GM23338 (cell line): ENCODE results near the gene SYT9. TPM values are rescaled to one million over a fixed set of nuclear protein-coding genes. Genes with fewer than 3 reads are reported as not detected.

Source experiments
- ATAC-seq: fragments of 200-7000 bp; cut with Tn5 transposase; 3 replicates; pipeline ENCODE4 v1.9.1; 2020
- DNase-seq: peaks from one replicate; pipeline ENCODE4 v3.0.0-alpha.2; 2015; ENCODE audit warnings: low spot score
- H2AFZ ChIP-seq: fragments of 200-600 bp; sonication (generic); 2 replicates; pipeline ENCODE4 v1.8.0; 2016; ENCODE audit warnings: antibody characterized with exemption, mild to moderate bottlenecking, moderate library complexity
- H3F3A ChIP-seq: fragments of 200-600 bp; sonication (generic); replicated peaks from 2 replicates; pipeline ENCODE4 v1.8.0; 2017; ENCODE audit warnings: antibody characterized with exemption, mixed run types, low read depth
- H3K27ac ChIP-seq: fragments of 200-600 bp; sonication (generic); 2 replicates; pipeline ENCODE4 v1.6.1; 2016; ENCODE audit warnings: low read depth
- H3K27me3 ChIP-seq: fragments of 200-600 bp; sonication (generic); 2 replicates; pipeline ENCODE4 v1.8.0; 2016; ENCODE audit warnings: mild to moderate bottlenecking, mixed run types, moderate library complexity; ENCODE audit not compliant: insufficient read depth
- H3K36me3 ChIP-seq: fragments of 200-600 bp; sonication (generic); 2 replicates; pipeline ENCODE4 v1.8.0; 2016; ENCODE audit warnings: mild to moderate bottlenecking; ENCODE audit not compliant: insufficient read depth
- H3K4me1 ChIP-seq: fragments of 200-600 bp; sonication (generic); 2 replicates; pipeline ENCODE4 v1.8.0; 2016; ENCODE audit warnings: mild to moderate bottlenecking, moderate library complexity; ENCODE audit not compliant: insufficient read depth
- H3K4me2 ChIP-seq: fragments of 200-600 bp; sonication (generic); 2 replicates; pipeline ENCODE4 v1.7.1; 2017; ENCODE audit warnings: mixed run types
- H3K4me3 ChIP-seq: fragments of 200-600 bp; sonication (generic); 2 replicates; pipeline ENCODE4 v1.6.1; 2016; ENCODE audit warnings: mixed run types
- H3K79me2 ChIP-seq: fragments of 200-600 bp; sonication (generic); replicated peaks from 2 replicates; pipeline ENCODE4 v1.8.0; 2017; ENCODE audit warnings: mild to moderate bottlenecking; ENCODE audit not compliant: insufficient read depth
- H3K9me2 ChIP-seq: fragments of 200-600 bp; sonication (generic); 2 replicates; pipeline ENCODE4 v1.8.0; 2017; ENCODE audit not compliant: insufficient read depth
- H4K20me1 ChIP-seq: fragments of 200-600 bp; sonication (generic); replicated peaks from 2 replicates; pipeline ENCODE4 v1.8.0; 2017; ENCODE audit warnings: mild to moderate bottlenecking; ENCODE audit not compliant: insufficient read depth
- H3K27ac Mint-ChIP-seq: 2 replicates; pipeline ENCODE4 v1.8.0; 2020; ENCODE audit warnings: inconsistent platforms, mild to moderate bottlenecking, moderate library complexity, mixed read lengths
- H3K27me3 Mint-ChIP-seq: 3 replicates; pipeline ENCODE4 v1.8.0; 2022; ENCODE audit warnings: low read depth, mild to moderate bottlenecking, moderate library complexity, mixed read lengths, inconsistent platforms; ENCODE audit not compliant: insufficient read depth, poor library complexity
- H3K36me3 Mint-ChIP-seq: 3 replicates; pipeline ENCODE4 v1.8.0; 2021; ENCODE audit warnings: low read depth, mild to moderate bottlenecking, inconsistent platforms, moderate library complexity, mixed read lengths
- H3K4me1 Mint-ChIP-seq: 3 replicates; pipeline ENCODE4 v1.8.0; 2020; ENCODE audit warnings: mild to moderate bottlenecking, inconsistent platforms, mixed read lengths
- H3K4me3 Mint-ChIP-seq: 3 replicates; pipeline ENCODE4 v1.8.0; 2021; ENCODE audit warnings: moderate library complexity, mild to moderate bottlenecking, inconsistent platforms, mixed read lengths
- H3K9me3 Mint-ChIP-seq: 3 replicates; pipeline ENCODE4 v1.8.0; 2020; ENCODE audit warnings: moderate library complexity, mild to moderate bottlenecking, inconsistent platforms, mixed read lengths
- ETS1 ChIP-seq: IDR thresholded peaks from 2 replicates; pipeline ENCODE4 v1.6.1; 2016; ENCODE audit warnings: antibody characterized with exemption
- EZH2 ChIP-seq: fragments of 200-600 bp; sonication (generic); IDR thresholded peaks from one replicate; pipeline ENCODE4 v1.8.0; 2017; ENCODE audit warnings: antibody characterized with exemption, mild to moderate bottlenecking, low read depth; ENCODE audit not compliant: unreplicated experiment
- EZH2phosphoT487 ChIP-seq: fragments of 200-600 bp; sonication (generic); IDR thresholded peaks from one replicate; pipeline ENCODE4 v1.8.1; 2018; ENCODE audit warnings: antibody characterized with exemption; ENCODE audit not compliant: unreplicated experiment
- JUNB ChIP-seq: IDR thresholded peaks from one replicate; pipeline ENCODE4 v1.6.1; 2016; ENCODE audit warnings: antibody characterized with exemption; ENCODE audit not compliant: unreplicated experiment
- NANOG ChIP-seq: IDR thresholded peaks from 2 replicates; pipeline ENCODE4 v1.6.1; 2016; ENCODE audit warnings: antibody characterized with exemption, borderline replicate concordance
- POLR2AphosphoS5 ChIP-seq: IDR thresholded peaks from 2 replicates; pipeline ENCODE4 v1.6.1; 2016; ENCODE audit warnings: antibody characterized with exemption, low read depth
- ZNF114 ChIP-seq: fragments of 250-450 bp; sonication (Bioruptor Pico); IDR thresholded peaks from 2 replicates; pipeline ENCODE4 v1.5.0; 2020; ENCODE audit warnings: mild to moderate bottlenecking, moderate library complexity
- polyA plus RNA-seq: library from polyadenylated mRNA; unstranded; fragments of >200 nt; fragmentation: Nextera tagmentation; extraction: Ambion mirVana; gene quantifications from 2 replicates; pipeline ENCODE4 v1.2.1, GENCODE V29; 2016
- total RNA-seq: library from RNA; depleted of rRNA; stranded (reverse); fragments of >200 nt; shearing (Covaris generic); gene quantifications from 2 replicates; pipeline ENCODE4 v1.2.3, GENCODE V29; 2014
- TF ChIP-seq, protein P1 (sequence below), 2 experiments: fragments of 200-600 bp in 1 of 2; sonication (generic) in 1 of 2; conservative IDR thresholded peaks; 2 replicates each; pipeline versions ENCODE4 v1.5.1 to v1.6.1; 2016 to 2017; ENCODE audit warnings: antibody characterized with exemption in 2 of 2, low read depth in 2 of 2, mild to moderate bottlenecking in 2 of 2, moderate library complexity in 1 of 2
- TF ChIP-seq, protein P2 (sequence below): IDR thresholded peaks from one replicate; pipeline ENCODE4 v1.6.1; 2018; ENCODE audit warnings: antibody characterized with exemption; ENCODE audit not compliant: unreplicated experiment

The SYT9 gene
- total and polyA plus RNA-seq, 2 experiments from 2014 or later: 0.91 to 2.4 TPM

DNA sequence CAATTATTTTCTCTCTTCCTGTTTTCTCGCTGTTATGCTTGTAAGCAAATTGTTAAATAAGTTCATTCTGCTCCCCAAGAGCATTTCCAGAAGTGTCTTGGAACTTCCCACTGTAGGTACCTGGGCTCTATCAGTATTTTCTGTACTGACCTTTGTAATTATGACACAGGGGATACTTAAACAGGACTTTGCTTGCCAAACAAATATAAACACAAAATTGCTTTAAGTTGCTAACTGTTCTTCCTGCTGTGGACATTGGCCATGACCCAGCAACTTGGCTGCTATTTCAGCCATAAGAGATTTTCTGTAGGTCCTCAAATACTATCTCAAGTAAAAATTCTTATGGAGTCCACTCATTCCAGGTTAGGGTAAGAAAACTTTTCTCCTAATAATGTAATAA is 30.1 kb downstream of the SYT9 start:
- Histone ChIP-seq H3K27ac (no peak overlapping the region), H3F3A (no peaks in the 10 kb centered on the region), H3K36me3 (peaks cover 6% of the 10 kb centered on the region; the same call in 1 of the 2 replicates), H3K79me2 (no peaks in the 10 kb centered on the region), H3K4me3 (no peak overlapping the region), H3K9me2 (no peaks in the 10 kb centered on the region), H2AFZ (no peak overlapping the region), H4K20me1 (no peaks in the 10 kb centered on the region), H3K4me2 (no peak overlapping the region), H3K4me1 (no peaks in the 10 kb centered on the region), H3K27me3 (no peaks in the 10 kb centered on the region)
- Mint-ChIP-seq H3K4me1 (no peaks in the 10 kb centered on the region; the same call in 2 of the 3 replicates), H3K4me3 (no peak overlapping the region), H3K27ac (no peak overlapping the region), H3K27me3 (peaks cover 2% of the 10 kb centered on the region), H3K9me3 (peaks cover 24% of the 10 kb centered on the region), H3K36me3 (peaks cover 12% of the 10 kb centered on the region; the same call in 2 of the 3 replicates)
- no peak for ATAC-seq
- DNase-seq: no peak
- TF ChIP-seq EZH2 (no peak), NANOG (no peak), JUNB (no peak), POLR2AphosphoS5 (no peak), ZNF114 (CRISPR knock-in tag) (no peak), EZH2phosphoT487 (no peak), ETS1 (no peak)
- TF ChIP-seq, protein P1, sequence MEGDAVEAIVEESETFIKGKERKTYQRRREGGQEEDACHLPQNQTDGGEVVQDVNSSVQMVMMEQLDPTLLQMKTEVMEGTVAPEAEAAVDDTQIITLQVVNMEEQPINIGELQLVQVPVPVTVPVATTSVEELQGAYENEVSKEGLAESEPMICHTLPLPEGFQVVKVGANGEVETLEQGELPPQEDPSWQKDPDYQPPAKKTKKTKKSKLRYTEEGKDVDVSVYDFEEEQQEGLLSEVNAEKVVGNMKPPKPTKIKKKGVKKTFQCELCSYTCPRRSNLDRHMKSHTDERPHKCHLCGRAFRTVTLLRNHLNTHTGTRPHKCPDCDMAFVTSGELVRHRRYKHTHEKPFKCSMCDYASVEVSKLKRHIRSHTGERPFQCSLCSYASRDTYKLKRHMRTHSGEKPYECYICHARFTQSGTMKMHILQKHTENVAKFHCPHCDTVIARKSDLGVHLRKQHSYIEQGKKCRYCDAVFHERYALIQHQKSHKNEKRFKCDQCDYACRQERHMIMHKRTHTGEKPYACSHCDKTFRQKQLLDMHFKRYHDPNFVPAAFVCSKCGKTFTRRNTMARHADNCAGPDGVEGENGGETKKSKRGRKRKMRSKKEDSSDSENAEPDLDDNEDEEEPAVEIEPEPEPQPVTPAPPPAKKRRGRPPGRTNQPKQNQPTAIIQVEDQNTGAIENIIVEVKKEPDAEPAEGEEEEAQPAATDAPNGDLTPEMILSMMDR (conservative IDR thresholded peaks at IDR 0.05; ENCODE audit: low read depth in 2 of 2): no peak

GRCh38 chr11:7286178-7286577 is 34.5 kb downstream of the SYT9 start:
- H3K9me3 Mint-ChIP-seq: peaks cover 34% of the 10 kb centered on the region
- H3K4me1 Mint-ChIP-seq: peaks cover 4% of the 10 kb centered on the region; the same call in 2 of the 3 replicates
- H3K27ac Mint-ChIP-seq: no peak overlapping the region
- DNase-seq (no peak), ATAC-seq (no peak)
- Histone ChIP-seq H3K4me2 (no peak overlapping the region), H3K36me3 (peaks cover 6% of the 10 kb centered on the region; the same call in 1 of the 2 replicates), H3K27ac (no peak overlapping the region), H3K4me3 (no peak overlapping the region), H3K9me2 (peaks cover 11% of the 10 kb centered on the region; the same call in 1 of the 2 replicates), H3F3A (no peaks in the 10 kb centered on the region), H2AFZ (no peak overlapping the region), H3K27me3 (no peaks in the 10 kb centered on the region), H3K79me2 (no peaks in the 10 kb centered on the region), H3K4me1 (no peaks in the 10 kb centered on the region), H4K20me1 (no peaks in the 10 kb centered on the region)
- no peak overlapping the region for H3K4me3 Mint-ChIP-seq
- H3K36me3 Mint-ChIP-seq: peaks cover 13% of the 10 kb centered on the region; the same call in 2 of the 3 replicates
- peaks cover 2% of the 10 kb centered on the region for H3K27me3 Mint-ChIP-seq
- no peak for TF ChIP-seq EZH2
- TF ChIP-seq, protein P2, sequence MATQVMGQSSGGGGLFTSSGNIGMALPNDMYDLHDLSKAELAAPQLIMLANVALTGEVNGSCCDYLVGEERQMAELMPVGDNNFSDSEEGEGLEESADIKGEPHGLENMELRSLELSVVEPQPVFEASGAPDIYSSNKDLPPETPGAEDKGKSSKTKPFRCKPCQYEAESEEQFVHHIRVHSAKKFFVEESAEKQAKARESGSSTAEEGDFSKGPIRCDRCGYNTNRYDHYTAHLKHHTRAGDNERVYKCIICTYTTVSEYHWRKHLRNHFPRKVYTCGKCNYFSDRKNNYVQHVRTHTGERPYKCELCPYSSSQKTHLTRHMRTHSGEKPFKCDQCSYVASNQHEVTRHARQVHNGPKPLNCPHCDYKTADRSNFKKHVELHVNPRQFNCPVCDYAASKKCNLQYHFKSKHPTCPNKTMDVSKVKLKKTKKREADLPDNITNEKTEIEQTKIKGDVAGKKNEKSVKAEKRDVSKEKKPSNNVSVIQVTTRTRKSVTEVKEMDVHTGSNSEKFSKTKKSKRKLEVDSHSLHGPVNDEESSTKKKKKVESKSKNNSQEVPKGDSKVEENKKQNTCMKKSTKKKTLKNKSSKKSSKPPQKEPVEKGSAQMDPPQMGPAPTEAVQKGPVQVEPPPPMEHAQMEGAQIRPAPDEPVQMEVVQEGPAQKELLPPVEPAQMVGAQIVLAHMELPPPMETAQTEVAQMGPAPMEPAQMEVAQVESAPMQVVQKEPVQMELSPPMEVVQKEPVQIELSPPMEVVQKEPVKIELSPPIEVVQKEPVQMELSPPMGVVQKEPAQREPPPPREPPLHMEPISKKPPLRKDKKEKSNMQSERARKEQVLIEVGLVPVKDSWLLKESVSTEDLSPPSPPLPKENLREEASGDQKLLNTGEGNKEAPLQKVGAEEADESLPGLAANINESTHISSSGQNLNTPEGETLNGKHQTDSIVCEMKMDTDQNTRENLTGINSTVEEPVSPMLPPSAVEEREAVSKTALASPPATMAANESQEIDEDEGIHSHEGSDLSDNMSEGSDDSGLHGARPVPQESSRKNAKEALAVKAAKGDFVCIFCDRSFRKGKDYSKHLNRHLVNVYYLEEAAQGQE: no peak
- TF ChIP-seq JUNB: no peak
